ENCODE data around the gene NTMT1.

Gene NTMT1

GRCh38 chr9:129597355-129598088, 28.4 kb upstream of the NTMT1 start:
- peak; percentile 81 for DNase-seq (ENCODE audit: low spot score)

DNA sequence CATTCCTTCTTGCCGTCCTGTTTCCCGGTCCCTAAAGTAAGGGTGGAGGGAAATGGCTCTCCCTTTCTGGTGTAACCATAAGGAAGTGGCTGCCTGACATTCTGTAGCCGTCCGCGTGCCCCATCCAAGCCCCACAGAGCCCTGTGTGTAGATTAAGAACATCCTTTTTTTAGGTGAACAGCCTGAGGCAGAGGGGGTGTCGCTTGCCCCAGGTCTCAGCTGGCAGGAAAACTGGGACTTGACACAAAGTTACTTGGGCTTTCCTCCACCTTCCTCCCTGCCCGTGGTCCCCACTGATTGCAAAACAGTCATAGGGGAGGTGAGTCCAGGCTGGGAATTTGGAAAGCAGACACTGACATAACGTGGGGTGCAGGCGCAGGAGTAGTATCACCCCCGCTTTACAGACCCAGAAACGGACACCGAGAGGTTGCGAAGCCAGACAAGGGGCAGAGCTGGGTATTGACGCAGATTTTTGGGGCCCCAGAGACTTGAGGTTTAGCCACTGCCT, 27.8 kb upstream of the NTMT1 start:
- DNase-seq (ENCODE audit: low spot score), result no peak

- no peak for DNase-seq (ENCODE audit: low spot score)
Observed at GRCh38 chr9:129601082-129601674, 24.8 kb upstream of the NTMT1 start.

- no peak for DNase-seq (ENCODE audit: low spot score)
Observed at GRCh38 chr9:129602598-129603415, 23.2 kb upstream of the NTMT1 start.

GRCh38 chr9:129604056-129604765, 21.8 kb upstream of the NTMT1 start:
- DNase-seq (ENCODE audit: low spot score), result no peak

DNA sequence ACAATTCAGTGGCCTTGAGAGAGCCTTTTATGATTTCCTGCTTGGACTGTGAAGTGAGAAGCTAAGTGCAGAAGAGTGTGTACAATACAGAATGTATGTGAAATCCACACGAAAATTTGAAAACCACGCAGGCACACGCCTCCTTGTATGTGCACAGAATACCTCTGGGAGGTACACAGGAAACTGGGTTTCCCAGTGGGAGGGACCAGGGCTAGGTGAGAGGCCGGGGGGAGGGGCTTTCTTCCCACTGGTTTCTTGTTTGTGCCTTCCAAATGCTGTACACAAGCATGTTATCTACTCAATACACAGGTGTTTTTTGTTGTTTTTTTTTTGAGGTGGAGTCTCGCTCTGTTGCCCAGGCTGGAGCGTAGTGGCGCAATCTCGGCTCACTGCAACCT, 21.2 kb upstream of the NTMT1 start:
- DNase-seq (ENCODE audit: low spot score), result no peak

DNA sequence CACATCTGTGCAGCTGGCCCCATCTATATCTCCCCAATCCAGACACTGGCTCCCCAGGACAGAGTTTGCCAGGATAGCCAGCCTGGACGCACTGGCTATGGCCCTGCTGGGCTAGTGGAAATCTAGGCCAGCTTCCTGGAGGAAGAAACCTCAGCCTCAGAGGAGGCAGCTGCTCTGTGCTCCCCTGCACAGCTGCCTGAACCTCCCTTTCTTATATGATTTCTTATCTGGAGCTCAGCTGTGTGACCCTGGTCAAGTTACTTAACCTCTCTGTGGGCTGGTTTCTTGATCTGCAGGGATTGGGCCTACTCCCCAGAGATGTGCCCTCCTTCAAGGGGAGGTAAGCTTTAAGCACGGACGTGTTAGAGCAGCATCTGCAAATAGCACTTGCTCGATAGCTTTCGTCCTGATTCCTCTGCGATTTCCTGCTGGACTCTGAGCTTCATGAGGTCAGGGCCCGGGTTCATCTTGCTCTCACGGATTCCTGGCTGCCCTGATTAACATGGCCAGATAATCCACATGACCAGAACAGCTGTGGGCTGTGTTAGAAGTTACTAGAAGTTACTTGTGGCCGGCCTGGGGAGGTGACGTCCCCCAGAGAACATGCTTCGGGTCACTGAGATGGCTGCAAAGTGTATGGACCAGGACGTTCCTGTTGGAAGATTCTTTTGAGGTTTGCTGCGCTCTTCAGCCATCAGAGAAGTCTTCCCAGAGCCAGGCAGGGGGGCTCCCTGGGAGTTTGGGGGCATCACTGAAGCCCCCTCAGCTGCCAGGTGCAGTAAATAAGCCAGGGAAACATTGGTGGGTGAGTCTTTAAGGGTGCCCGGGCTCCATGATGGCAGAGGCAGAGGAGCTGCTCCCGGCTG, 19.6 kb upstream of the NTMT1 start:
- no peak for DNase-seq (ENCODE audit: low spot score)

- no peak for DNase-seq (ENCODE audit: low spot score)
Observed at GRCh38 chr9:129607027-129607387, 19.0 kb upstream of the NTMT1 start.

DNA sequence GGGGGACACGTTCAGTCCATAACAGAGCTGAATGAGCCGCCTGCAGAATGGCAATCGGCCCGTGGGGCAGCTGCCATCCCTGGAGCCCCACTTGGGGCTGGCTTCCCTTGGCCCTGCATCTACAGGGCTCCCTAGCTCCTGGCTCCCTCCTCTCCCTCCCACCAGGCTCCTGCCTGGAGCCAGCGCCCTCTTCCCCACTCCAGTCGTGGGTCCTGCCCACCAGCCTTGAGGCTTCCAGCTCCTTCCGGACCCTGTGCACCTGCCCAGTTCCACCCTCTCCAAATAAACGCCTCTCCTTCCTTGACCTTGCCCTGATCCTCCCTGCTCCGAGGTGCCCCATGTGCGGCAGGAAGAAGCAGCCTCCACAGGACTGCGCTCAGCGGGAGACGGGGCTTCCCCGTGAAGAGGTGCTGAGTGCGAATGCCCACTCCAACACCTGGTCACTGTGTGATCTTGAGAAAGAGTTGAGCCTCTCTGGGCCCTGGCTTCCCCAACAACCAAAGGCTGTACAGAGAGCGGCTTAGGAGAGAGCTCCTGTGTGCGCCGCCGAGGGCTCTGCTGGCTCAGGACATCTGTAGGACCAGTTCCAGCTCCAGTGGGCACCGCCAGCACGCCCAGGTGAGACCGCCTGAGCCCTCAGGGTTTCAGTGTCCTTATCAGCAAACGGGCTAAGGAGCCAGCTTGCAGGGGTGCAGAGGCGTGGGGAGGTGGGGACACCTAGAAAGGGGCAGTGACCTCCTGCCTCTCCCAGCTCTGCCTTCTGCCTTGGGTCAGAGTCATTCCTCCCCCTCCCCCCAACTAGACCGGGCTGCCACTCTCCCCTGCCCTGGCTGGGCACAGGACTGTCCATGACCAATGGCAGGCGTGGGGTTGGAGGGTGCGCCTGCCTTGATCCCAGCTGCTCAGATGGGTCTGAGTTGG, 17.1 kb upstream of the NTMT1 start:
- no peak for DNase-seq (ENCODE audit: low spot score)

DNA sequence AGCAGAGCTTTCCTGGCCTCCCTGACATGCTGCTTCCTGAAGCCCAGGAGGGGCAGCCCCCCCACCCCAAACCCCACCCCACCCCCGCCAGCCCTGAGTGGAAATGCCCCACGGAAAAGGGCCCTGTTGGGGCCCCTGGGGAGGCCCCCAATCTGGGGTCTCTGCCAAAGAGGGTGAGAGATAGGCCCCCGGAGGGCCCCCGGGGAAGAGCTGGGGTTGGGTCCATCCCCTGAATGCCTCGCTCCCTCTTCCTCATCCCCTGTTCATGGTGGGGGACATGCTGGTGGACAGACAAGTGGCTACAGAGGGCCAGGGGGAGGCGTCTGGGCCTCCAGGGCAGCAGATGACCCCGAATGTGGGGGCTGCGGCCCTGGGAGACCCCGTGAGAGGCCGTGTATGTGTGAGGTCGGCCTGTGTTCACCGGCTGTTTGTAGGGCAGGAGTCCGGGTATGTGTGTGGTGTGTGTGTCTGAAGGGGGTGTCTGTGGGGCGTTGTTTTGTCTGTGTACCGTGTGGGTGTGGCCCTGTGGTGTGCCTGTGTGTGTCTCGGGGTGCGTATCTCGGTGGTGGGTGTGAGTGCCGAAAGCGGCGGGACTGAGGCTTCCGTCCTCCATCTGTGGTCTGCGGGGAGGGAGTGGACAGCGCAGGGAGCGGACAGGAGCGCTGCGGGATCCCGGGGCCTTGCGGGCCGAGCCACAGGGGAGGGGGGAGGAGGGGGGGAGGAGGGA, 16.3 kb upstream of the NTMT1 start:
- DNase-seq (ENCODE audit: low spot score), result peak; percentile 60

GRCh38 chr9:129610213-129610472, 15.8 kb upstream of the NTMT1 start:
- DNase-seq (ENCODE audit: low spot score), result no peak

DNA sequence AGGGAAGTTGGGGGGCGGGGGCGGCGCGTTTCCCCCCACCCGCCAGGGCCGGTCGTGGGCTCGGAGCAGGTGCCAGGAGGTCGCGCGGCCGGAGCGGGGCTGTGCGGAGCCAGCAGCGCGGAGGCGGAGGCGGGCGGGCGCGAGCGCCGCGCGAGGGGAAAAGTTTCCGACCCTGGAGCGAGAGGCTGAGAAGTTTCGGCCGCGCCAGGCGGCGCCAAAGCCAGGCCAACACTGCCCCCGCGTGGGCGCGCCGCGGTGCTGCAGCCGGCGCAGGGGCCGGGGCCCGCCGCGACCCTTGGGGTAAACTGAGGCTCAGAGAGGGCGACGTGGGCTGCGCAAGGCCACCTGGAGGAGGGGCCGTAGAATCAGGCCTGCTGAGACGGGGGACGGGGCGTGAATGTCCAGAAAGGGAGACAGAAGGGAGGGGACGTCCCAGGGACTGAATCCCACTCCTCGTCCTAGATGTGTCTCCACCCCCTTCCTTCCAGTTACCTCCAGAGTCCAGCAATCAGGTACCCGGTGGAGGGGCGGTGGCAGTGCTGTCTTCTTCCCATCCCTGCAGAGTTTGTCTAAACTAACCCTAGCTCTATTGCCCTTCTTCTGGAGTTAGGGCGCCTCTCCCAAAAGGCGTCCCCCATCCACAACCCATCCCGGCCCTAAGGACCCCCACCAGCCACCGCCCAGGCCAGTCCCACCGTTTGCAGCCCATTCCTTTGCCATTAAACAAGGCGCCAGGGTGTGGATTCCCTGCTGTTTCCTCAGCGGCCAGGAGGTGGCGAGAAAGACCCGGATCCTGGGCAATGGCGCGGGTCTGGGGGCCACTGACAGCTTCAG, 15.3 kb upstream of the NTMT1 start:
- DNase-seq (ENCODE audit: low spot score), result peak; percentile 82

DNA sequence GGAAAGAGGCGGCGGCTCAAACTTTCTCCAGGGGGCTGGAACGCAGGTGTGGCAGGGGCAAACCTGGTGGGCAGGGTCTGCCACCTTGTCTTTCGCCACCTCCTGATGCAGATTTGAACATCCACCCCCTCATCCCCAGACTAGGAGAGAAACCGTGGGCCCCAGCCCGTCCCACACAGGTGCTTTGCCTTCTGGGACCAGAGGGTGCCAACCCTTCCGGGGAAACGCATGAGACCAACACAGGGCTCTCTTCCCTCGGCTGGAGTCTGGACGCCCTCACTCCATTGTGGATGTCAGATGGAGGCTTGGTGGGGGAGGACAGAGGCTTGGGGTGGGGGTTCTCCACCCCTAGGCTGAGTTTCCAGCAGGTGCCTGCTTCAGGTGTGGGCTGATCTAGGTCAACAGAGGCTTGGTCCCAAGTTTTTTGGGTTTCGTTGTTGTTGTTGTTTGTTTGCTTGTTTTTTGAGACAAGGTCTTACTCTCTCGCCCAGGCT, 14.6 kb upstream of the NTMT1 start:
- no peak for DNase-seq (ENCODE audit: low spot score)

GRCh38 chr9:129612123-129612522, 13.8 kb upstream of the NTMT1 start:
- DNase-seq (ENCODE audit: low spot score), result no peak

GRCh38 chr9:129612815-129613519, 13.0 kb upstream of the NTMT1 start:
- no peak for DNase-seq (ENCODE audit: low spot score)

DNA sequence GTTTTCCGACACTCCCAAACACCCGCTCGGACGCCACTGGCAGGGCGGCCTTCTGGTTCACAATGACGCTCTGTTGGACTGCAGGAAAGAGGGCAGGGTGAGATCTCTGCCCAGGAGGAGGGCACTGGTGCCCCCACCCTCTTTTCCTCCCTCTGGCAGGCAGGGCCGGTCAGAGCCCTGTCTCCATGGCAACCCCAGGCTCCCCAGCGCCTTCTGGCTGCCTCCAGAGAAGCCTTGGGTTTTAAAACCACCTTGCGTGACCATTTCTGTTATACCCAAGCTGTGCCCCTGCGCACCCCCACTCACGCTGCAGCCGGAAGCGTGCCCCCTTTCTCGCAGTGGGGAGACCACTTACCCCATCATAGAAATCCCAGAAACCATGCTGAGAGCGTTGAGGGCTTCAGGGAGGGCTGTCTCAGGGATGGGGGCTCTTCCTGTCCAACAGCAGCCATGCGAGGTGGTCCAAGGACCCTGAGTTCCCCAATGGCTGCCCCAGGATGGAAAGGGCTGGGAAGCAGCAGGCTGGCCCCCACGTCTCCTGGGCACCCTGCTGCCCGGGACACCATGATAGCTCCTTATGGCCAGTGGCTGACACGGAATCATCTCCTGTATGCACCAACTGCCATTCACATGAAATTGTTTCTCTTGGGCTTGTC, 12.3 kb upstream of the NTMT1 start:
- DNase-seq (ENCODE audit: low spot score), result no peak

DNA sequence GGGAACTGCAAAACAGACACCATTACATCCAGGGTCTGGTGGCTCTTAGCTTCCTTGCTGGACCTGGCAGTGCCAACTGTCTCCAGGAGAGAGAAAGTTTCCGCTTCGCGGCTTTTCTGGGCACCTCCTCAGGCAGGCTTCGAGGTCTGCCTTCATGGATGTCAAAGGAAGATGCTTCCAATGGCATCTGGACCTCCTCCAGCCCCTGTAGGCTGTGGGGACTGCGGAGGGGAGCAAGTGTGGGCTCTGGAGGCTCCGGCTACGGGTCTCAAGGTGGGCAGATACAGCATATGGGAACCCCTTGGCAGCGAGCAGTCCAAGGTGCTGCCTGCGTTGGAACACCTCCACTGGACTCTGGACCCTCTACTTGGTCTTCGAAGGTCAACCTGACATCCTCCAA, 11.0 kb upstream of the NTMT1 start:
- DNase-seq (ENCODE audit: low spot score), result no peak
